Right cardiac atrium (tissue), 5 donors: ENCODE results near the gene SON. TPM values are rescaled to one million over a fixed set of nuclear protein-coding genes. Genes with fewer than 3 reads are reported as not detected.
"Not testable (repeated sequence)": the region's sequence is repeated elsewhere in the genome, so short reads cannot be mapped to it uniquely, and the experiment has no call there.

ENCODE experiments used
- ATAC-seq, 2 donors: fragments of 200-7000 bp; cut with Tn5 transposase; one replicate each; pipeline versions ENCODE4 v1.8.0 to v1.9.1; 2020; ENCODE audit warnings: moderate library complexity in 2 of 2, mild to moderate bottlenecking in 1 of 2
- DNase-seq, 3 donors: peaks; one replicate each; pipeline ENCODE4 v3.0.0-alpha.2; 2020
- H3K27ac ChIP-seq: one replicate; pipeline ENCODE4 v1.5.1; 2013; ENCODE audit warnings: mild to moderate bottlenecking, low read length, control low read depth, moderate library complexity
- H3K27me3 ChIP-seq: one replicate; pipeline ENCODE4 v1.6.1; 2013; ENCODE audit not compliant: control insufficient read depth, insufficient read depth
- H3K4me1 ChIP-seq: one replicate; pipeline ENCODE4 v1.6.1; 2013; ENCODE audit warnings: low read length; ENCODE audit not compliant: control insufficient read depth, insufficient read depth
- H3K4me3 ChIP-seq: one replicate; pipeline ENCODE4 v1.5.1; 2013; ENCODE audit warnings: low read length, control low read depth
- H3K9me3 ChIP-seq: one replicate; pipeline ENCODE4 v1.6.1; 2013; ENCODE audit warnings: low read length; ENCODE audit not compliant: control insufficient read depth
- WGBS: extraction: QIAGEN DNeasy Blood & Tissue Kit; methylation state at CpG from one replicate; pipeline ENCODE4 v1.1.7; 2013; 5-methylcytosine and 5-hydroxymethylcytosine counted together
- intact Hi-C, 4 donors: fragments of 100-400 bp; cut with DNase I; formaldehyde crosslinking; loops; one replicate each; pipeline versions ENCODE4 v1.11.0 to v1.14.0; 2022 to 2023
- long read RNA-seq, 4 donors: library from polyadenylated mRNA; unstranded; transcript quantifications; one replicate each; pipeline ENCODE4 v2.0.0, GENCODE V29; 2020 to 2021
- polyA plus RNA-seq: library from polyadenylated mRNA; stranded (reverse); fragments of 200-250 nt; gene quantifications from one replicate; pipeline ENCODE4 v1.2.3, GENCODE V29; 2013
- total RNA-seq, 4 donors: library from RNA; stranded (reverse); fragmentation: NEBNext Ultra II Directional; extraction: Animal tissue kit (Norgen Biotek cat#: 25700); gene quantifications; one replicate each; pipeline ENCODE4 v1.2.1, GENCODE V29; 2021
- donor health status: healthy with polysubstance abuse.
- donor health status: DM: no; HTN: yes; CAD: no.
- donor health status: DM: no; HTN: no; CAD: no.
- donor health status: DM: no; HTN: yes; CAD: no; lungs with severe emphysema.
- donor health status: DM: yes; HTN: yes; CAD: no.

SON gene
- 100 to 1,000 TPM; 162 to 204 (median 178) TPM for total RNA-seq
- 91.2 TPM for polyA plus RNA-seq
- long read RNA-seq, donor 1, full-length matches to known transcripts: 16 of 92 reads
- long read RNA-seq, donor 1, partial matches to known transcripts: 53 of 92 reads
- long read RNA-seq, donor 1, other reads (novel, unspliced or antisense): 23 of 92 reads
- long read RNA-seq, donor 2, full-length matches to known transcripts: 8 of 32 reads
- long read RNA-seq, donor 2, partial matches to known transcripts: 19 of 32 reads
- long read RNA-seq, donor 2, other reads (novel, unspliced or antisense): 5 of 32 reads
- long read RNA-seq, donor 3, partial matches to known transcripts: 37 of 99 reads
- long read RNA-seq, donor 3, other reads (novel, unspliced or antisense): 58 of 99 reads
- long read RNA-seq, donor 4, full-length matches to known transcripts: 2 of 18 reads
- long read RNA-seq, donor 4, partial matches to known transcripts: 14 of 18 reads
- long read RNA-seq, donor 4, other reads (novel, unspliced or antisense): 2 of 18 reads

GRCh38 chr21:33542640-33543504, at the start of gene SON:
SON (plus strand) TSS chr21:33543038; CDS start chr21:33543093, 55 bp downstream.
- WGBS: under 1% methylated on average over 56 of the region's 57 CpGs

GRCh38 chr21:33493756-33494155, 49.1 kb upstream of the SON start:
- no peak overlapping the region for H3K27ac ChIP-seq
- ATAC-seq: no peak

More at GRCh38 chr21:33542640-33543504, at the start of gene SON:
- peak; percentile 99 for ATAC-seq
- H3K27me3 ChIP-seq: no peaks in the 10 kb centered on the region
- peak; percentile 99 for DNase-seq
- intact Hi-C loops: no loop called here
- H3K4me1 ChIP-seq: no peaks in the 10 kb centered on the region
- H3K9me3 ChIP-seq: no peaks in the 10 kb centered on the region
- peak within 1 kb of the TSS; percentile 99 for H3K27ac ChIP-seq
- peak within 1 kb of the TSS; percentile 99 for H3K4me3 ChIP-seq

GRCh38 chr21:33495743-33496142, 47.1 kb upstream of the SON start:
- Histone ChIP-seq H3K4me1 (no peaks in the 10 kb centered on the region), H3K27me3 (no peaks in the 10 kb centered on the region), H3K27ac (no peak overlapping the region), H3K4me3 (no peak overlapping the region), H3K9me3 (no peaks in the 10 kb centered on the region)
- WGBS: 44% methylated on average over 4 of the region's 4 CpGs
- intact Hi-C loops: no loop called here
- DNase-seq (no peak), ATAC-seq (no peak)

More at GRCh38 chr21:33493756-33494155, 49.1 kb upstream of the SON start:
- DNase-seq: no peak
- intact Hi-C loops: no loop called here
- WGBS: 76% methylated on average over 3 of the region's 3 CpGs
- H3K4me1 ChIP-seq: no peaks in the 10 kb centered on the region
- no peaks in the 10 kb centered on the region for H3K9me3 ChIP-seq
- no peaks in the 10 kb centered on the region for H3K27me3 ChIP-seq
- no peak overlapping the region for H3K4me3 ChIP-seq

- 60% methylated on average over 7 of the region's 7 CpGs for WGBS
- Histone ChIP-seq H3K4me3 (no peak overlapping the region), H3K9me3 (no peaks in the 10 kb centered on the region), H3K27ac (no peak overlapping the region), H3K27me3 (no peaks in the 10 kb centered on the region), H3K4me1 (no peaks in the 10 kb centered on the region)
- intact Hi-C loops: no loop called here
- ATAC-seq (no peak), DNase-seq (no peak)
These were observed 46.5 kb upstream of the SON start for GRCh38 chr21:33496345-33496744.

- intact Hi-C loops: no loop called here
- H3K27ac ChIP-seq: no peak overlapping the region
- H3K27me3 ChIP-seq: no peaks in the 10 kb centered on the region
- DNase-seq (no peak), ATAC-seq (no peak)
- no peaks in the 10 kb centered on the region for H3K9me3 ChIP-seq
- no peak overlapping the region for H3K4me3 ChIP-seq
- WGBS: 92% methylated on average over 8 of the region's 8 CpGs
- H3K4me1 ChIP-seq: no peaks in the 10 kb centered on the region
These were observed 37.0 kb upstream of the SON start for GRCh38 chr21:33505833-33506232.

- ATAC-seq, H3K4me1 ChIP-seq, H3K27ac ChIP-seq, H3K4me3 ChIP-seq, H3K9me3 ChIP-seq, DNase-seq, H3K27me3 ChIP-seq, intact Hi-C loops: not testable (repeated sequence)
- WGBS: 98% methylated on average over 1 of the region's 1 CpG
These were observed 35.8 kb upstream of the SON start for GRCh38 chr21:33507003-33507402.

- Histone ChIP-seq H3K4me1 (no peaks in the 10 kb centered on the region), H3K27ac (no peak overlapping the region), H3K9me3 (no peaks in the 10 kb centered on the region), H3K4me3 (no peak overlapping the region), H3K27me3 (no peaks in the 10 kb centered on the region)
- intact Hi-C loops: no loop called here
- WGBS: 86% methylated on average over 8 of the region's 8 CpGs
- no peak for ATAC-seq
- DNase-seq: no peak
These were observed 32.0 kb upstream of the SON start for GRCh38 chr21:33510826-33511225.

- H3K27me3 ChIP-seq: no peaks in the 10 kb centered on the region
- DNase-seq (no peak), ATAC-seq (no peak)
- H3K4me3 ChIP-seq: no peak overlapping the region
- H3K4me1 ChIP-seq: no peaks in the 10 kb centered on the region
- H3K27ac ChIP-seq: no peak overlapping the region
- 96% methylated on average over 4 of the region's 4 CpGs for WGBS
- no peaks in the 10 kb centered on the region for H3K9me3 ChIP-seq
- intact Hi-C loops: no loop called here
These were observed 31.2 kb upstream of the SON start for GRCh38 chr21:33511639-33512038.

GRCh38 chr21:33512481-33512880, 30.4 kb upstream of the SON start:
- H3K4me3 ChIP-seq: no peak overlapping the region
- DNase-seq (no peak), ATAC-seq (no peak)
- no peaks in the 10 kb centered on the region for H3K27me3 ChIP-seq
- intact Hi-C loops: no loop called here
- H3K27ac ChIP-seq: no peak overlapping the region
- 98% methylated on average over 3 of the region's 3 CpGs for WGBS
- no peaks in the 10 kb centered on the region for H3K4me1 ChIP-seq
- H3K9me3 ChIP-seq: no peaks in the 10 kb centered on the region

- Histone ChIP-seq H3K9me3 (no peaks in the 10 kb centered on the region), H3K4me3 (no peak overlapping the region), H3K27me3 (no peaks in the 10 kb centered on the region), H3K27ac (no peak overlapping the region), H3K4me1 (no peaks in the 10 kb centered on the region)
- intact Hi-C loops: no loop called here
- 92% methylated on average over 2 of the region's 2 CpGs for WGBS
- ATAC-seq (no peak), DNase-seq (no peak)
These were observed 28.6 kb upstream of the SON start for GRCh38 chr21:33514229-33514628.

- intact Hi-C loops: no loop called here
- H3K9me3 ChIP-seq: no peaks in the 10 kb centered on the region
- no peak overlapping the region for H3K4me3 ChIP-seq
- H3K4me1 ChIP-seq: no peaks in the 10 kb centered on the region
- H3K27me3 ChIP-seq: no peaks in the 10 kb centered on the region
- H3K27ac ChIP-seq: no peak overlapping the region
- 97% methylated on average over 4 of the region's 4 CpGs for WGBS
- ATAC-seq (no peak), DNase-seq (no peak)
These were observed 23.9 kb upstream of the SON start for GRCh38 chr21:33518899-33519298.
